Measurements from ENCODE around the gene HOXC10.

HOXC10 gene

DNA sequence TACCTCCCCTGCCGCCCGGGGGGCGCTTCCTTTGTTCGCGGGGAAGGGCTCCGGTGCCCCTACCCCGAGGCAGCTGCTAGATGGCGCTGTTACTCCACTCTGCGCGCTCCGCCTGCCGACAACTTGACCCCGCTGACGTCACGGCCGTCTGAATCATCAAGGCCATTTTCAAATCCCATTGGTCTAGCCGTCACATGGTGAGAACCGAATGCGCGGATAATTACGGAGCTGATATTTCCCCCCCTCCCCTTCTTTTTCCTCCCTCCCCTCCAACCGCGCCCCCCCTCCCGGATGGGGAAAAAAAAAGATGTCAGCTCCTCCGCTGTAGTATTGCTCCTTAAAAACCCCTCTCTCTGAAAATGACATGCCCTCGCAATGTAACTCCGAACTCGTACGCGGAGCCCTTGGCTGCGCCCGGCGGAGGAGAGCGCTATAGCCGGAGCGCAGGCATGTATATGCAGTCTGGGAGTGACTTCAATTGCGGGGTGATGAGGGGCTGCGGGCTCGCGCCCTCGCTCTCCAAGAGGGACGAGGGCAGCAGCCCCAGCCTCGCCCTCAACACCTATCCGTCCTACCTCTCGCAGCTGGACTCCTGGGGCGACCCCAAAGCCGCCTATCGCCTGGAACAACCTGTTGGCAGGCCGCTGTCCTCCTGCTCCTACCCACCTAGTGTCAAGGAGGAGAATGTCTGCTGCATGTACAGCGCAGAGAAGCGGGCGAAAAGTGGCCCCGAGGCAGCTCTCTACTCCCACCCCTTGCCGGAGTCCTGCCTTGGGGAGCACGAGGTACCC, at the start of gene HOXC10:
Gene HOXC10, plus strand, starts transcription at position 246 of the 791 bp plus-strand sequence. Its CDS starts 114 bp downstream, at position 360.
- no peak for DNase-seq

DNA sequence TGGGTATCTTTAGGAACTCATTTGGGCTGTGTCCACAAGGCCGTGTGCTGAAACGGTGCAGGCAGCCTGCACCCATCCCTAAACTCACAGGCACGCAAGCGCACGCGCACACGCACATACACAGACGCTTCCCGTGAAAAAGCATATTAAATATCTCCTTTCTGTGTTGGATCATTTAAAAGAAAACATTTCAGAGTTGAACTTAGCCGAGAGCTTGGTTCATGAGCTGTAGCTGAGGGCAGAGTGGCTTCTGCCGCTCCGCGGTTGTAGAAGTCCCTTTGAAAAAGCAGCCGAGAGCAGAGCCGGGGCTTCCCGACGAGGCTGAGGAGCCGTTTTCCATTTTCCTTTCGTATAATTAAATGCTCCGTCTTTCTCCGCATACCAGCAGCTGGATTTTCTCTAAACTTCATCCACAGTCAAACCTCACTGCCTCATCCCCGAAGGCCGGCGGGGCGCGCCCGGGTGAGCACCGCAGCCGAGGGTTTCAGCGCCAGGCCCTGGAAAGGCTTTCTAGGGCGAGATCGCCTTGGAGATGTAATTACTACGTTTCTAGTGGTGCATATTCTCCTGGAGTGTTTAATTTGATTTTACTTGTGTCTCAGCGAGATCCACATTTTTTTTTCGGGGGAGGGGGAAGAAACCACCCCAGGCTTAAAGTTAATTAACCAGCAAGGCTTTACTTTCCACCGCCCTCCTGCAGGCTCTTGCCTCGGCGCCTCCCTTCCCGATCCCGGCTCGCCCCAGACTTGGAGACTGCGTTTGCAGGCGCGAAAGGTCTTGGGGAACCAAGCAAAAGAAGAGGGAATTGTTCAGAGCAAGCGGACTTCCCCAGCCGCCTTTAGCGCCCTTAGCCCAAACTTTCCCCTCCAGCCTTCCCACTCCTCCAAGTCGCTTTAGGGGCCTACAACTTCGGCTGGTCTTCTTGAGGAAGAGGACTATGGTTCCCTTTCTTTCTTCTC, 49.3 kb upstream of the HOXC10 start:
- DNase-seq, result no peak

DNA sequence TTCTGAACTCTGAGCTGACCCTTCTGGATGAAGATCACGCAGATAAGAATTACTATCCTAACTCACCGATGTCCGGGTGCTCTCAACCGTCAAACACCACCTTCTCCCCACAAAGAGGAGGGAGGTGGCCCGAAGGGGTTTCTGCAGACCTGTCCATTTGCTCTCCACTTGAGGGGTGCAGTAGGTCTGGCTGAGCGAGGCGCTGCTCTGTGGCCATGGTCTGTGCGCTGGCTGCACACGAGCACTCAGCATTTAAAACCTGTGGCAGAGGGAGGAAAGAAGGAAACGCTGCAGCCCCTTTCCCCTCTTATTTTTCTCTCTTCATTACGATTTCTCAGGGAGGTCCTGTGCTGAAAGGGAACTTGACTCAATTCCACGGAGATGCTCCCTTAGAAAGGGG, 47.8 kb upstream of the HOXC10 start:
- DNase-seq, result no peak

DNA sequence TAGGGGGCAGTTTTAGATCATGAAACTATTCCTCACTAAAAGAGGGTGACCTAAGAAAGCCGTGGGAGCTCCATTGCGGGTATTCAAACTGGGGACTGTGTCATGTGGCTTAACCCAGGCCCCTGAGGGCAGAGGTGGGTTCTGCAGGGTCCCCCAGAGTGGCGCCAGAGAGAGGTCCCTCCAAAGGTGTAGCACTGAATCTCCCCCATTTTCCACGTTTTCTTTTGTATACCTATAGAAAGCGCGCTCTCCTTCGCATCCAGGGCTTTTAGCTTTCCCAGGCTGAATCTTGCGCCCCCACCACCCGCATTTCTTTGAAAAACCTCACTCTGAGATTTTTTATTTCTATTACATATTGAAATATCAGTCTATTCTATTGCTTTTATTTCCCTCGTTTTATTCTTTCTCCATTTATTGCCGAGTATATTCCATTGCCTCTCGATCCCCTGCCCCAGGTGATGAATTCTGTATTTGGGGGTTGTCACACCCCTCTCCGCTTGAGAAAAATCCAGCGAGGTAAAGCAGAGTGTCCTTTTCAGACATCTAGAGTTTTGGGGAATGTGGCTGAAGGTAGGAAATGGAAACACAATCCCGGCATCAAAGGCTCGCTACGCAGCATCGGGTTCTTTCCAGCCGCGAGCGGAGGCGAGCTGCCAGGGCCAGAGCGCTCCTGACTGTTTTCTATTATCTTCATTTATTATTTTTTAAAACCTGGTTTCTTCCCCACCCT, 47.2 kb upstream of the HOXC10 start:
- no peak for DNase-seq

DNA sequence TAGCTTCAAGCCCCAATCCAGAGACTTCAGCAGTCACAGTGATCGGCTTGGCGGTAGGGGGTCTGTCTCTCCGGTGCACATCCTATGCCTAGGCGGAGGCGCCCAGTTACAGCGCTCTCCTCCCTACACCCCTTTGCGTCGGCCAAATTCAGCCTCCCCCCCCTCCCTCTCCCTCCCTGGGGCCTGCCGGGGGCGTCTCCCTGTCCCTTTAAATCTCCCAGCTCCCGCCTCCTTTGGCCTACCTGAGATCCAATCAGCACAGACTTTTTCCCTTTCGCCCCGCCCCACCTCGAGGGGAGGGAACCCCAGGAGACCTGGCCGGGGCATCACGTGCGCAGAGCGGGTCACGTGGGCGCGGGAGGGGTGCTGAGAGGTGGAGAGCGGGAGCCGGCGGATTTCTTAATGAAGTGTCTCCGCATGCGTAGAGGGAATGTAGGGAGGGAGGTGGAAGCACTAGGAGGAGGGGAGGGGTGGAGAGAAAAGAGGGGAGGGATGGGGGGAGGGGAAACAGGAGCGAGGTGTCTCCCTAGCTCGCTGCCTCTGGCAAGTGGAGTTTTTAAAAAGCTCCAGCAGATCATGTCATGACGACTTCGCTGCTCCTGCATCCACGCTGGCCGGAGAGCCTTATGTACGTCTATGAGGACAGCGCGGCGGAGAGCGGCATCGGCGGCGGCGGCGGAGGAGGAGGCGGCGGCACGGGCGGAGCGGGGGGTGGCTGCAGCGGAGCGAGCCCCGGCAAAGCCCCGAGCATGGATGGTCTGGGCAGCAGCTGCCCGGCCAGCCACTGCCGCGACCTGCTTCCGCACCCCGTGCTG, 46.4 kb upstream of the HOXC10 start, which contains the start of gene HOXC13:
Gene HOXC13, plus strand, starts transcription at position 506 of the 815 bp plus-strand sequence. Its CDS starts 76 bp downstream, at position 582.
- no peak for DNase-seq

DNA sequence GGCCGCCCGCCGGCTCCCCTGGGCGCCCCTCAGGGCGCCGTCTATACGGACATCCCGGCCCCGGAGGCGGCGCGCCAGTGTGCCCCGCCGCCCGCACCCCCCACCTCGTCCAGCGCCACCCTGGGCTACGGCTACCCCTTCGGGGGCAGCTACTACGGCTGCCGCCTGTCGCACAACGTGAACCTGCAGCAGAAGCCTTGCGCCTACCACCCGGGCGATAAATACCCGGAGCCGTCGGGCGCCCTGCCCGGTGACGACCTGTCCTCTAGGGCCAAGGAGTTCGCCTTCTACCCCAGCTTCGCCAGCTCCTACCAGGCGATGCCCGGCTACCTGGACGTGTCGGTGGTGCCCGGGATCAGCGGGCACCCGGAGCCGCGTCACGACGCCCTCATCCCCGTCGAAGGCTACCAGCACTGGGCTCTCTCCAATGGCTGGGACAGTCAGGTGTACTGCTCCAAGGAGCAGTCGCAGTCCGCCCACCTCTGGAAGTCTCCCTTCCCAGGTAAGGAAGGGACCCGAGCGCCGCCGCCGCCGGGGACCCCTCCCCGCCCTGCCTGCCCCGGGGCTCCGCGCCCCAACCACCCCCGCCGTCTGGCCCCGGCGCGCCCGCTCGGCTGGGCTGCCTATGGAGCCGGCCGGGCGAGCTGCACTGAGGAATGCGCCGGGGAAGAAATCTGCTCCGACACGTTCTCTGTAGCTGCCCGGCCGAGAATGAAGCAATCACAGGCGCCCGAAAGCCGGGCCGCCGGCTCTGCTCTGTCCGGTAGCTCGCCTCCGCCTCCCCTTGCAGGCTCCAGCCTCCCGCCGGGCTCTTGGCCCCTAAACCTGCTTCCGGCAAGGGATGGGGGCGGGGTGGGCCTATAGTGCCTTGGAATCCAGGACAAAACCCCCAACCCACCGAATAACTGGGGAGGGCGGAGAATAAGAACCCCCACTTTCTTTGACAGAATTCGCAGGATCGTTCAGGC, 45.5 kb upstream of the HOXC10 start:
- no peak for DNase-seq

DNA sequence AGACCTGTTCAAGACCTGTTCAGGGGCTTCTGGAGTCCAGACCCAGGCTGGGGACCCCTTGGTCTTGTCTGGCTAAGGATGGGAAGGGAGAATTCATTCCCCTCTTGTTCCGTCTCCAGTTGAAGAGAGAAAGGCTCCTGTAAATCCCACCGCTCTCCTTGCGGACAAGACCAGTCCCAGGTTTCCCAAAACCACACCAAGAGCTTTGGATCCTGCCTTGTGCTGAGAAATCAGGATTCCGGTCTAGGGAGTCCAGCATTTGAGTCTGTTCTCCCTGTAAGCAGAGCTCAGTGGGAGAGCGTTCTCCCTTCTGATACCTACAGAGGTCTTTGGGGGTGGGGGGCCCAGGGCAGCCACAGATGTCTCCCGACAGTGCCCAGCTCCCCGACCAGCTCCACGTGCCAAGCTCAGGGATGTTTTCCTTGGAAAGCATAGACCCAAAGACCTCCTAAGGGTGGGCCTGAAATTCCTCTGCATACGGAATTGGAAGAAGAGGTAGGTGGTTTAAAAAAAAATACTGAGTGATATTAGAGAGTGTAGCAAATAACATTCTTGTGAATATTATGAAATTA, 44.4 kb upstream of the HOXC10 start:
- DNase-seq, result no peak

DNA sequence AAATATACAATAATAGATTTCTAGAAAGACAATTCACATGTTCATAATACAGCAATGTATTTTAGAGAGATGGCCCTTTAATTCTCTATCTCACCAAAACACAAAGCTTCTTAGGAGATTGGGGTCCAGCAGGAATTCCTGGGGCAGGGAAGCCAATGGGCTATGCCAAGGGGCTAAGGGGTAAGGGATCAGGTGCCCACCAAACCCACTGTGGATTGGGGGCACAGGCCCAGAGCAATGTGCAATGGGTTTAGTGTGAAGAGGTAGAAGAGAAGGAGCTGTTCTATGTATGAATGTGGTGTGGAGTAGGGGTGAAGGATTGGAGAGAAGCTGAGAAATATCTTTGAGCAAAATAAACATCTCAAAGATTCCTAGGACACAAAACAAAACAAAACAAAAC, 43.8 kb upstream of the HOXC10 start:
- no peak for DNase-seq

DNA sequence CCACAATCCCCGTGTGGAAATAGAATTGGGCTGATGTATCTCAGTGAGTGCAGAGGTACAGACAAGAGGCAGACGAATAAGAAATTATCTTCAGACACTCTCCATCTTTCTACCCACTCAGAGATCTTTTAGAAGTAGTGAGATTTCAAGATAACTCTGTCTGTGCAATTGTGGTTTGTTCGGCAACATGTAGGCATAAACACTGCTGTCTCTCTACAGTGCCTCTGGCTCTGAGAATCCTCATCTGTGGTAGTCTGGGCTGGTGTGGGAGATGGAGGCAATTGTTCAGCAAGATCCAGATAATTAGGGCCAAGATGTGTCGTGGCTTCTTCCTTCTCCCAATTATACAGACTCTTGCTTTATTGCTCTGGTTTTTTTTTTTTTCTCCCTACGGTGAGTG, 43.2 kb upstream of the HOXC10 start:
- DNase-seq, result no peak

DNA sequence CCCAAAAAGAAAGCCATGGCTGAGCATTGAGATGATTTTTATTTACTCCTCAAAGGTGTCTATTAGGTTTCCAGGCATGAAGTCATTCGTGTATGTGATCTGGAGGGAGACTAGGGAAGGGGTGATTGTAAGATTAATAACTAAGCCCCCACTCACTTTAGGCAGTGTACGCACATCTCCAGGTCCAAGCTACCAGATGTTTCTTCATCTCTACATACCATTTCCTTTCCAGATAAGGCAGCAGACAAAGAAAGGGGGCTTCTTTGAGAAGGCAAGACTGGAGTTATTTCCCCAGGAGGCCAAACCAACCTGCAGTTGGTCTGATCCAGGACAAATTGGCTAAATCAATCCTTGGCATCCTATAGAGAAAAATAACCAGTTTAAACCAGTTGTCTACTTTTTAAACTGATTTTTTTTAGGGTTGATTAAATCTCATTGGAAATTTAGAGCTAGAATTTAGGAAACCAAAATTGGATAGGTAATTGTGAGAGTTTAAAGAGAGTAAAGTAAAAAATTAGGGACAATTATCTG, 42.4 kb upstream of the HOXC10 start:
- DNase-seq, result no peak

DNA sequence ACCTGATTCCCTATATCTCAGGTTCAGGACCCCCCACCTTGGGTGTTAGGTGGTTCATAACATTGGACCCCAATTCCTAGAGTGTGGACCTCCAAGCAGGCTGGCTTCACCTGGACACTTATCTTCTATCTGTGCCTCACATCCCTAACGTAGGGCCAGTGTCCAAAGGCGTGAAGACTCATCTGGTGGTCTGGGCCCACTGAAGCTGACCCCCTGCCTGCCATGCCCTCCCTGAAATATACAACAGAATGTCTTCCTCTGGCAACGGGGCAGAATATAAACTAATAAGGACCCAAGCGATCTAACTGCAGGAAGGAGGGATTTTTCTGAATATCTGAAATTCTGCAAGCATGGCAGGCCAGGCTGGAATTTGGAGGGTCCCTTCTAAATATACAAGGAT, 40.7 kb upstream of the HOXC10 start:
- DNase-seq, result no peak

DNA sequence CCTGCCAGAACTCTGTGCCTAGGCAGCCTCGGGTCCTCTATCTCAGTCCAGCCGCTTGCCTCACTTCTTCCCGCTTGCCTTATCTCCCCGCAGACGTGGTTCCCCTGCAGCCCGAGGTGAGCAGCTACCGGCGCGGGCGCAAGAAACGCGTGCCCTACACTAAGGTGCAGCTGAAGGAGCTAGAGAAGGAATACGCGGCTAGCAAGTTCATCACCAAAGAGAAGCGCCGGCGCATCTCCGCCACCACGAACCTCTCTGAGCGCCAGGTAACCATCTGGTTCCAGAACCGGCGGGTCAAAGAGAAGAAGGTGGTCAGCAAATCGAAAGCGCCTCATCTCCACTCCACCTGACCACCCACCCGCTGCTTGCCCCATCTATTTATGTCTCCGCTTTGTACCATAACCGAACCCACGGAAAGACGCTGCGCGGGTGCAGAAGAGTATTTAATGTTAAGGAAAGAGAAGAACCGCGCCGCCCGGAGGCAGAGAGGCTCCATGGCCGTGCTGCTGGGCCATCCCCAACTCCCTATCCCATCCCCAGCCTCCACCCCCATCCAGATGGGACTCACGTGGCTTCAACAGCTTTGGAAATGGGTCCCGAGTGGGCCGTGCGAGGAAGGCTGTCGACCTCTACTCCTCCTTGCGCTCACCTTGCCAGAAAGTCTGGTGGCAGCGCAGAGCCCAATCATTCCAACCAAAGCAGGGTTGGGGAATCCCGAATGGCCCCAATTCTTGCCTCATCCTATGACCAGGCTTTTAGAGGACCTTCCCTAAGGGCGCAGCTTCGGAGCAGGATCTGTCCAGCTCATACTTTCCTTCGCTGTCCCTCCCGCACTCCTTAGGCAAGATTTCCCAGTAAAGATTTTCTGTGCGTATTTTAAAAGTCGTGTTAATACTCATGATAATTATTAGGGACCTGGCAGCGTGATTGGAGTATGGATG, 39.8 kb upstream of the HOXC10 start:
- no peak for DNase-seq

DNA sequence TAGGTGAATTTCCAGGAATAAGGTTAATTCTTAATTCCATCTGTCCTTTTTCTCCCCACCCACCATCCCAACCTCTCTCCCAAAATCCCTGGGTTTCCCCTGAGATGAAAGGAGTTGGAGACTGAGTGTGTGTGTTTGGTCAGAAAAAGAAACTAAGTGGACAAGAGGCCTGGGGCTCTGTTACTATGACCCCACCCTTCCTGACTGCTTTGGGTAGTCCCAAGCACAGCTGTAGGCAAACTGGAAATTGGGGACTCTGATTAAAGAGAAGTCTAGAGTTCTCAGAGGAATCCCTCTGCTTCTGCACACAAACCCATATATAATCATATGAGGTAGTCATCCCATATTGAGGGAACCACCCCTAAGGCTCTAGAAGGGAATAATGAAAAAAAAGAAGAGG, 37.2 kb upstream of the HOXC10 start:
- DNase-seq, result no peak

DNA sequence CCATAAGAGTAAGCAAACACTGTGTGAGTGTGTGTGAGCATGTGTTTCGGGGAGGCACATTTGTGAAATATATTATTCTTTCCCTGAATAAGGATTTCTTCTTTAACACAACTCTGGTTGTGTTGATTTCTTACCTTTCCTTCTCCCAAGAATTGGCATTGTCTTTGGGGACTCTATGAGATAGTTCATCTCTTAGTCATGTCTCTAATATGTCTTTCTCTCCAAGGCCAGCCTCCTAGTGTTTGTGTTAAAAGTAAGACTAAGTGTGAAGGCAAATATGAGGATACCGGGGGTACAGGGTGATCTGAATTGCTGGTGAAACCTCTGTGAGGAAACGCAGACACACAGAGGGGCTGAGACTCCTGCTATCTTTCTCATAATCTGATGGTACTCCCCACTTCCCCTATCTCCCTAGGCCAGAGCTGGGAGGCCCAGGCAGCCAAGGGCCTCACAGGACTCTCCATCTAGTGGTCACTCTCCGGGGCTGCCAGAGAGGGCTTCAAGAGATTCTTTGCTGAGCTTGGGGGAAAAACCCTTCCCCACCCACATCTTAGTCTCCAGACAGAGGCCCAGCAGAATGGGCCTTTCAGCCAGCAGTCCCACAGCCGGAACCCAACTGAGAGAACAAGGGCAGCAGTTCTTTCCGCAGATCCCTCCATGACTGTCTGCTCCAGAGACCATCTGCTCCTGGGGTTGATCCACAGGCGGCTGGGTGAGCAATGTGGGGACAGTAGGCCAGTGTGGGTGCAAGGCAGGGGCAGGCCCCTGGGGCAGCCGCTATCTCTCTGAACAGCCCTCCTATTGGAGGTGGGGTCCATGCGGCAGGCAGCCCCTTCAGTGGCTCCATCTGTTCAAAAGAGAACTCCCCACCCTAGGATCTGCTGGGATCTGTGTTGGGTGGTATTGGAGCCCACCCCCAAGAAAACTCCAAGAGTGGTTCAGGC, 36.0 kb upstream of the HOXC10 start:
- no peak for DNase-seq

DNA sequence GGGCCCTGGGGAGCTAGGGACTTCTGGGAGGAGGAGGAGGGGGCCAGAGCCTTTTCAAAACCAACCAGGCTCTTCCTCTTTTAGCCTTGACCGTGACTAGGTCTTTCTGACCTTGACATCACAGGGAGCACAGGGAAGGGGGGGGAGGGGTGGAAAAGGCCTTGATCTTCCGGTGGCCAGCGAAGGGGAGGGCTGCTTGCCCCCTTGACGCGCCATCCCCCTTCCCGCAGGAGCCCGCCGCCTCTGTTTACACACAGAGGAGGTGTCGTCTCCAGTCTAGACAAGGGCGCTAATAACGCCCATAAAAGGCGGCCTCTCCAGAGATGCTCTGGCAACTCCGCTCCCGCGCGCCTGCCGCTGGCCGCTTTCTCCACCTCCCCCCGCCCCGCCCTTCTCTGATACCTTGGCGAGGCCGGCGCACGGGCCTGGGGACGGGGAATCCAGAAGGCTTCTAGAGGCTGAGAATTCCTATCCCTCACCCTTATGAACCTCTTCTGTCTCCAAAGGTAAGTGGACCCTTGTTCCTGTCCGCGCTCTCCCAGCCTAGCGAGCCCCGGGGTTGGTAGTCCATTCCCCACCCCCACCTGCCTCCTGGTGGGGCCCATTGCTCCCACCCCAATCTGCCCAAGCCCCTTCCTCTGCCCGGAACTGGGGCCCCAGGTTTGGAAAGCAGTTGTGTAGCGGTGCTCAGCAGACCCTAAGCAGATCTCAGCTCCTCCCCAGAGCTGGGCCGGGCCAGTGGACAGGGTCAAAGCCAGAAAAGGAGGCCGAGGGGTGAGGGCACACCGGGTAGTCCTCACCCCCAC, 35.1 kb upstream of the HOXC10 start:
- no peak for DNase-seq

DNA sequence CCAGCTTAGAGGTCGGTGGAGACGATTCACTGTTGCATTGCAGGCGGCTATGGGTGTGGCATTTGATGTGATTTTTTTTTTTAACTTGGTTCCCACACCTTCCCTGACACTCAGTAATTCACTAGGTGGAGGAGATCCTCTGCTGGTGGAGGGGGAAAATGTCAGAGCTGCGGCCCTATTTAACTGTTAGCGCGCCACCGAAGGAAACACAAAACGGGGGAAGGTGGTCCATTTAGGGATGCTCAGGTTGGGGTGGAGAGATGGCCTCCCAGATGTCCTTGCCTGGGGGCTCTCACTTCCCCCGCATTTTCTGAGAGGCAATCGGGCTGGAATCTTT, 34.5 kb upstream of the HOXC10 start:
- no peak for DNase-seq

Data from NK-92 treated with Interleukin-12 subunit alpha and Interleukin-12 subunit beta, amount 100 ng/mL, for 24 hours (cell line).